Vagina (tissue), 2 donors: ENCODE results near the gene RLN3. TPM values are rescaled to one million over a fixed set of nuclear protein-coding genes. Genes with fewer than 3 reads are reported as not detected.
A peak's percentile ranks its signal among the peaks of the same experiment; 100 is the strongest.

Experiments
- DNase-seq, 2 donors: peaks; one replicate each; pipeline ENCODE4 v3.0.0-alpha.2; 2017; ENCODE audit errors: extremely low spot score in 2 of 2
- H3K27ac ChIP-seq: fragments of 200-600 bp; sonication (generic); one replicate; pipeline ENCODE4 v1.5.1; 2019
- H3K27me3 ChIP-seq: fragments of 200-600 bp; sonication (generic); one replicate; pipeline ENCODE4 v1.5.1; 2019
- H3K36me3 ChIP-seq, 2 donors: fragments of 200-600 bp; sonication (generic); one replicate each; pipeline ENCODE4 v1.5.1; 2017 to 2019
- H3K4me1 ChIP-seq: fragments of 200-600 bp; sonication (generic); one replicate; pipeline ENCODE4 v1.5.1; 2019
- H3K4me3 ChIP-seq, 2 donors: fragments of 200-600 bp; sonication (generic); 1 replicate in 1 of 2; 2 replicates in 1 of 2; pipeline ENCODE4 v1.5.1; 2016 to 2019
- H3K9me3 ChIP-seq: fragments of 200-600 bp; sonication (generic); one replicate; pipeline ENCODE4 v1.5.1; 2019
- CTCF ChIP-seq, 3 experiments: fragments of 450-650 bp in 2 of 3; fragments of 200-600 bp in 1 of 3; sonication (generic) in 1 of 3; IDR thresholded peaks; one replicate each; pipeline ENCODE4 v1.5.1; 2017 to 2019; ENCODE audit warnings: antibody characterized with exemption in 3 of 3, mild to moderate bottlenecking in 2 of 3, moderate library complexity in 2 of 3
- POLR2A ChIP-seq, 2 donors: fragments of 450-650 bp; IDR thresholded peaks; one replicate each; pipeline ENCODE4 v1.6.1; 2017; ENCODE audit warnings: antibody characterized with exemption in 2 of 2, mild to moderate bottlenecking in 2 of 2, moderate library complexity in 2 of 2
- POLR2AphosphoS5 ChIP-seq, 2 donors: sonication (generic); formaldehyde crosslinking; IDR thresholded peaks; one replicate each; pipeline ENCODE4 v1.9.0; 2017; ENCODE audit warnings: antibody characterized with exemption in 2 of 2, mild to moderate bottlenecking in 2 of 2, low read depth in 1 of 2; ENCODE audit not compliant: insufficient read depth in 1 of 2
- intact Hi-C: fragments of 100-400 bp; cut with DNase I; formaldehyde crosslinking; loops from one replicate; pipeline ENCODE4 v1.15.1; 2023
- total RNA-seq: library from RNA; depleted of rRNA; stranded (reverse); fragments of >200 nt; gene quantifications from one replicate; pipeline ENCODE4 v1.2.3, GENCODE V29; 2016

The RLN3 gene
- total RNA-seq, 1 donor from 2014 or later: not detected

- no peak for DNase-seq
- H3K27me3 ChIP-seq: no peaks in the 10 kb centered on the region
- peaks cover 33% of the 10 kb centered on the region for H3K4me1 ChIP-seq
- peak overlapping the region; percentile 60 to 67 for H3K4me3 ChIP-seq
- H3K36me3 ChIP-seq: no peaks in the 10 kb centered on the region
- intact Hi-C loops: loop anchor here (5.0 kb wide), 1 partner anchor 64 kb away; the partner anchor contains the start of gene ASF1B
- peak overlapping the region; percentile 93 for H3K27ac ChIP-seq
- TF ChIP-seq POLR2AphosphoS5 (IDR thresholded peaks at IDR 0.05; ENCODE audit: insufficient read depth in 1 of 2, low read depth in 1 of 2) (peak in 1 of 2 donors; percentile 49), CTCF (IDR thresholded peaks at IDR 0.05) (peak in 1 of 3 experiments; percentile 52), POLR2A (IDR thresholded peaks at IDR 0.05) (no peak)
- H3K9me3 ChIP-seq: no peaks in the 10 kb centered on the region
Observed at GRCh38 chr19:14073261-14073924, 45.4 kb downstream of the RLN3 start.

GRCh38 chr19:14073925-14074838 is 46.2 kb downstream of the RLN3 start:
- Histone ChIP-seq H3K9me3 (no peaks in the 10 kb centered on the region), H3K27me3 (no peaks in the 10 kb centered on the region), H3K4me1 (peaks cover 33% of the 10 kb centered on the region), H3K27ac (peak overlapping the region; percentile 93), H3K4me3 (peak overlapping the region; percentile 60 to 67), H3K36me3 (no peaks in the 10 kb centered on the region)
- no peak for DNase-seq
- intact Hi-C loops: loop anchor here (2.0 to 5.0 kb wide), 2 partner anchors 63 to 193 kb away; partner anchors contain the start of gene ASF1B
- TF ChIP-seq POLR2AphosphoS5 (IDR thresholded peaks at IDR 0.05; ENCODE audit: insufficient read depth in 1 of 2, low read depth in 1 of 2) (no peak), POLR2A (IDR thresholded peaks at IDR 0.05) (no peak), CTCF (IDR thresholded peaks at IDR 0.05) (no peak)

GRCh38 chr19:14078411-14078810 is 50.5 kb downstream of the RLN3 start:
- no peak overlapping the region for H3K4me3 ChIP-seq
- TF ChIP-seq POLR2A (IDR thresholded peaks at IDR 0.05): no peak
- no peaks in the 10 kb centered on the region for H3K36me3 ChIP-seq
- H3K9me3 ChIP-seq: no peaks in the 10 kb centered on the region
- H3K27ac ChIP-seq: no peak overlapping the region
- intact Hi-C loops: no loop called here
- no peaks in the 10 kb centered on the region for H3K27me3 ChIP-seq
- DNase-seq: no peak
- peaks cover 41% of the 10 kb centered on the region for H3K4me1 ChIP-seq

Other genes starting within 250 kb of the RLN3 start
- 13.0 TPM for gene ZSWIM4, start 232.7 kb upstream of the RLN3 start, total RNA-seq
- gene NANOS3, start 151.0 kb upstream of the RLN3 start, total RNA-seq: not detected
- 12.0 TPM for gene BRME1, start 122.0 kb upstream of the RLN3 start, total RNA-seq
- 44.4 TPM for gene CC2D1A, start 121.9 kb upstream of the RLN3 start, total RNA-seq
- 5.2 TPM for gene PODNL1, start 89.7 kb upstream of the RLN3 start, total RNA-seq
- 20.6 TPM for gene DCAF15, start 75.6 kb upstream of the RLN3 start, total RNA-seq
- 9.6 TPM for gene RFX1, start 21.8 kb upstream of the RLN3 start, total RNA-seq
- 1.5 TPM for gene IL27RA, start 3.6 kb downstream of the RLN3 start, total RNA-seq
- gene PALM3, start 33.9 kb downstream of the RLN3 start, total RNA-seq: 0.98 TPM
- 2.7 TPM for gene MISP3, start 44.6 kb downstream of the RLN3 start, total RNA-seq
- gene C19orf67, start 57.6 kb downstream of the RLN3 start, total RNA-seq: not detected
- 6.9 TPM for gene SAMD1, start 62.6 kb downstream of the RLN3 start, total RNA-seq
- gene PRKACA, start 89.6 kb downstream of the RLN3 start, total RNA-seq: 28.0 TPM
- gene ASF1B, start 108.4 kb downstream of the RLN3 start, total RNA-seq: 1.7 TPM
- 23.3 TPM for gene ADGRL1, start 178.0 kb downstream of the RLN3 start, total RNA-seq